K562 (cell line): ENCODE results near the gene RELCH. TPM values are rescaled to one million over a fixed set of nuclear protein-coding genes. Genes with fewer than 3 reads are reported as not detected.

Experiments
- ATAC-seq: fragments of 200-7000 bp; cut with Tn5 transposase; 3 replicates; pipeline ENCODE4 v1.9.1; 2020; ENCODE audit warnings: moderate library complexity
- BruUV-seq: library from RNA; stranded (reverse); fragments of 400-500 nt; replicated peaks from 2 replicates; lab custom pipeline; 2021; lab: Mats Ljungman, UMichigan
- CTCF ChIA-PET: fragments of 300-600 bp; formaldehyde crosslinking; extraction: SDS; loops from one replicate; lab custom pipeline; 2021; ENCODE audit warnings: low intra/inter-chr PET ratio; lab: Yijun Ruan, JAX
- POLR2A ChIA-PET: fragments of 300-600, 350-650 bp; sonication (Branson Sonifier 250); formaldehyde crosslinking; extraction: SDS; loops from one replicate; lab custom pipeline; 2021; ENCODE audit warnings: antibody characterized with exemption, inconsistent platforms; lab: Yijun Ruan, JAX
- DNase-seq, 4 experiments: peaks; one replicate each; pipeline versions ENCODE4 v3.0.0 to v3.0.0-alpha.2; 2011 to 2018; ENCODE audit warnings: low spot score in 3 of 4, mixed read lengths in 3 of 4; ENCODE audit errors: extremely low read depth in 1 of 4
- FAIRE-seq: peaks from 2 replicates; lab custom pipeline; 2011; peaks lifted over from hg19 to GRCh38; lab: Jason Lieb, UNC
- H2AFZ ChIP-seq: 2 replicates; pipeline ENCODE4 v1.6.0; 2011; ENCODE audit warnings: low read depth, low read length, control low read depth, inconsistent platforms
- H3K27ac ChIP-seq: fragments of 200-600 bp; 3 replicates; pipeline ENCODE4 v1.8.0; 2011; ENCODE audit warnings: low read depth, mild to moderate bottlenecking, control low read depth, inconsistent platforms, low read length, moderate library complexity, mixed read lengths; ENCODE audit errors: extremely low read depth
- H3K27me3 ChIP-seq, 2 experiments: fragments of 300-600 bp in 1 of 2; 2 replicates in 1 of 2; 3 replicates in 1 of 2; pipeline versions ENCODE4 v1.6.0 to v1.8.0; 2011; ENCODE audit warnings: inconsistent platforms in 2 of 2, low read length in 2 of 2, mild to moderate bottlenecking in 1 of 2, mixed read lengths in 1 of 2, moderate library complexity in 1 of 2; ENCODE audit not compliant: control insufficient read depth in 2 of 2, insufficient read depth in 2 of 2
- H3K36me3 ChIP-seq: fragments of 300-600 bp; 3 replicates; pipeline ENCODE4 v1.8.0; 2011; ENCODE audit warnings: mild to moderate bottlenecking, low read length, inconsistent platforms; ENCODE audit not compliant: control insufficient read depth, insufficient read depth
- H3K4me1 ChIP-seq, 2 experiments: fragments of 200-600 bp in 1 of 2; replicated peaks in 1 of 2; 2 replicates in 1 of 2; 3 replicates in 1 of 2; pipeline versions ENCODE4 v1.5.1 to v1.8.0; 2011; ENCODE audit warnings: inconsistent platforms in 2 of 2, low read length in 2 of 2, mild to moderate bottlenecking in 1 of 2, mixed read lengths in 1 of 2, moderate library complexity in 1 of 2; ENCODE audit not compliant: control insufficient read depth in 2 of 2, insufficient read depth in 2 of 2
- H3K4me2 ChIP-seq: 2 replicates; pipeline ENCODE4 v1.6.1; 2011; ENCODE audit warnings: low read length, control low read depth, inconsistent platforms, mixed read lengths; ENCODE audit not compliant: insufficient read depth
- H3K4me3 ChIP-seq: fragments of 200-600 bp; sonication (generic), shearing (Covaris generic); 2 replicates; pipeline ENCODE4 v1.5.1; 2016; ENCODE audit warnings: control low read depth, inconsistent platforms
- H3K79me2 ChIP-seq: fragments of 200-600 bp; 3 replicates; pipeline ENCODE4 v1.8.0; 2011; ENCODE audit warnings: low read length, inconsistent platforms; ENCODE audit not compliant: control insufficient read depth, insufficient read depth
- H3K9ac ChIP-seq, 2 experiments: 2 replicates each; pipeline versions ENCODE4 v1.6.0 to v1.6.1; 2011; ENCODE audit warnings: low read depth in 2 of 2, low read length in 2 of 2, control low read depth in 1 of 2, inconsistent platforms in 1 of 2, mild to moderate bottlenecking in 1 of 2, mixed read lengths in 1 of 2; ENCODE audit not compliant: insufficient read depth in 1 of 2
- H3K9me1 ChIP-seq: one replicate; pipeline ENCODE4 v1.6.0; 2011; ENCODE audit warnings: inconsistent platforms, mild to moderate bottlenecking, low read length, moderate library complexity; ENCODE audit not compliant: control insufficient read depth, insufficient read depth
- H3K9me3 ChIP-seq: replicated peaks from 2 replicates; pipeline ENCODE4 v1.5.1; 2011; ENCODE audit warnings: low read depth, low read length, inconsistent platforms; ENCODE audit not compliant: control insufficient read depth, insufficient read depth
- H4K20me1 ChIP-seq: replicated peaks from 2 replicates; pipeline ENCODE4 v1.6.1; 2011; ENCODE audit warnings: low read length, inconsistent platforms, mixed read lengths; ENCODE audit not compliant: control insufficient read depth, insufficient read depth
- BRD9 ChIP-seq: fragments of 450-650 bp; IDR thresholded peaks from 2 replicates; pipeline ENCODE4 v1.6.1; 2018; ENCODE audit warnings: low read depth; ENCODE audit not compliant: partially characterized antibody
- CBX1 ChIP-seq: sonication (generic); IDR thresholded peaks from 2 replicates; pipeline ENCODE4 v1.6.1; 2016; ENCODE audit warnings: antibody characterized with exemption, low read depth, mild to moderate bottlenecking
- CEBPG ChIP-seq, 3 experiments: fragments of 200-800 bp in 1 of 3; sonication (Bioruptor generic) in 1 of 3; sonication (generic) in 1 of 3; formaldehyde crosslinking in 1 of 3; IDR thresholded peaks in 2 of 3; conservative IDR thresholded peaks in 1 of 3; 2 replicates each; pipeline versions ENCODE4 v1.6.1 to v1.8.0; 2016 to 2022; ENCODE audit warnings: missing compliant biosample characterization in 2 of 3, missing genetic modification characterization in 2 of 3, mild to moderate bottlenecking in 1 of 3, missing genetic modification reagents in 1 of 3
- HMGN3 ChIP-seq: IDR thresholded peaks from 2 replicates; pipeline ENCODE4 v1.6.1; 2011; ENCODE audit warnings: borderline replicate concordance, low read depth, mild to moderate bottlenecking, mixed read lengths, low read length; ENCODE audit not compliant: insufficient read length; ENCODE audit errors: extremely low read depth
- HNRNPUL1 ChIP-seq: fragments of 200-400 bp; formaldehyde crosslinking; IDR thresholded peaks from 2 replicates; pipeline ENCODE4 v1.6.1; 2017; ENCODE audit warnings: low read length
- MTF1 ChIP-seq: fragments of 250-450 bp; sonication (Bioruptor Pico); IDR thresholded peaks from 2 replicates; pipeline ENCODE4 v1.9.0; 2021; ENCODE audit warnings: moderate library complexity, mild to moderate bottlenecking, inconsistent platforms, borderline replicate concordance
- NCOR1 ChIP-seq: fragments of 450-650 bp; IDR thresholded peaks from 2 replicates; pipeline ENCODE4 v1.6.1; 2016; ENCODE audit warnings: mild to moderate bottlenecking, moderate library complexity
- RBM15 ChIP-seq: fragments of 200-400 bp; formaldehyde crosslinking; IDR thresholded peaks from 2 replicates; pipeline ENCODE4 v1.6.1; 2018; ENCODE audit warnings: mild to moderate bottlenecking, low read length, moderate library complexity; ENCODE audit not compliant: insufficient read depth
- SAFB ChIP-seq: fragments of 200-400 bp; formaldehyde crosslinking; IDR thresholded peaks from 2 replicates; pipeline ENCODE4 v1.6.1; 2017; ENCODE audit warnings: low read depth, low read length, borderline replicate concordance
- SMARCB1 ChIP-seq: IDR thresholded peaks from 2 replicates; pipeline ENCODE4 v1.6.1; 2011; ENCODE audit warnings: improper control_type of control experiment, low read depth; ENCODE audit not compliant: insufficient read length
- XRCC3 ChIP-seq: fragments of 450-650 bp; IDR thresholded peaks from 2 replicates; pipeline ENCODE4 v1.6.1; 2017; ENCODE audit warnings: mild to moderate bottlenecking, moderate library complexity
- ZNF134 ChIP-seq: fragments of 250-450 bp; sonication (Bioruptor Pico); conservative IDR thresholded peaks from 2 replicates; pipeline ENCODE4 v1.4.0; 2020
- WGBS: fragments of 100-300 bp; shearing (Covaris generic); methylation state at CpG from one replicate; pipeline ENCODE4 v1.1.6; 2016; ENCODE audit warnings: low coverage, mixed read lengths; ENCODE audit not compliant: insufficient coverage; ENCODE audit errors: missing lambda C conversion rate; 5-methylcytosine and 5-hydroxymethylcytosine counted together
- in situ Hi-C: fragments of 300-500 bp; cut with MboI; formaldehyde crosslinking; loops from 4 replicates; pipeline ENCODE4 v1.15.0; 2018; ENCODE audit warnings: inconsistent platforms, mixed read lengths
- intact Hi-C: fragments of 100-400 bp; cut with micrococcal nuclease; formaldehyde crosslinking; loops from 2 replicates; pipeline ENCODE4 v1.14.2; 2022
- polyA plus RNA-seq, 8 experiments: library from polyadenylated mRNA; depleted of rRNA in 4 of 8; stranded (reverse) in 5 of 8; unstranded in 3 of 8; fragments of >200 nt; fragmentation: Nextera tagmentation in 2 of 8; fragmentation: Illumina TruSeq in 1 of 8; extraction: Ambion mirVana in 2 of 8; extraction: Trizol in 1 of 8; gene quantifications; 2 replicates each; pipeline versions ENCODE4 v1.2.1 to v1.2.3, GENCODE V29; 2011 to 2014; ENCODE audit warnings: inconsistent platforms in 1 of 8, missing spikeins in 1 of 8
- total RNA-seq, 7 experiments: library from RNA; depleted of rRNA in 6 of 7; stranded (reverse); fragments of >200 nt in 6 of 7; fragmentation: Illumina TruSeq in 2 of 7; extraction: Trizol in 2 of 7; gene quantifications; 2 replicates each; pipeline versions ENCODE4 v1.2.1 to v1.2.3, GENCODE V29; 2011 to 2021; ENCODE audit warnings: low replicate concordance in 1 of 7
- TF ChIP-seq, protein P1 (sequence below): fragments of 250-450 bp; sonication (Bioruptor Pico); IDR thresholded peaks from 2 replicates; pipeline ENCODE4 v1.5.0; 2021; ENCODE audit warnings: mild to moderate bottlenecking, moderate library complexity
- TF ChIP-seq, protein P2 (sequence below): sonication (generic); formaldehyde crosslinking; IDR thresholded peaks from 2 replicates; pipeline ENCODE4 v1.4.0; 2020; ENCODE audit warnings: mild to moderate bottlenecking, missing genetic modification reagents
- TF ChIP-seq, protein P3 (sequence below): fragments of 250-450 bp; sonication (Bioruptor Pico); IDR thresholded peaks from 2 replicates; pipeline ENCODE4 v1.8.0; 2021; ENCODE audit warnings: borderline replicate concordance, mild to moderate bottlenecking, moderate library complexity; ENCODE audit not compliant: poor library complexity, severe bottlenecking

RELCH gene
- total and polyA plus RNA-seq, 9 of the 15 experiments (the other 6 are each of a cell fraction or from before 2014, with no cell fraction given) = 1.4 to 13.6 (median 7.6) TPM

DNA sequence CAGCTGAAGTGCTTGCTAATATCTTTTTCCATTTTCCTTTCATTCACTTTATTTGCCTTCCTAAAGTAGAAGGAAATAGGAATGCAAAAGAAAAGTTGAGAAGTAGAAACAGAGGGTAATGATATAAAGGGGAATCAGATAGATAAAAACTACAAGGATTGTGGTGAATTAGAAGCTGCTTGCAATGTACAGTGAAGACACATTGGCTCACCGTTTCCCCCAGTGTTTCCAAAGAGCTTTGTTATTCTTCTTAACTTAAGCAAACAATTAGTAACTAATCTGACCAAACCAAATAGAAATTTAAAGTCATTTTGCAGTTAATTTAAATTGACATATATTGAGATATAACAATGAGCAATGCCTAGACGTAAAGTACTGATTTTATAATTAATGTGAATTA, 63.4 kb downstream of the RELCH start:
- Histone ChIP-seq H3K9ac (no peak overlapping the region), H4K20me1 (no peaks in the 10 kb centered on the region), H3K4me2 (no peak overlapping the region), H3K9me3 (no peaks in the 10 kb centered on the region), H3K79me2 (no peaks in the 10 kb centered on the region), H3K4me3 (no peak overlapping the region), H3K4me1 (no peaks in the 10 kb centered on the region), H2AFZ (no peak overlapping the region), H3K27ac (no peak overlapping the region), H3K36me3 (peaks cover 9% of the 10 kb centered on the region; the same call in 1 of the 3 replicates), H3K9me1 (no peaks in the 10 kb centered on the region), H3K27me3 (no peaks in the 10 kb centered on the region)
- FAIRE-seq (no peak), ATAC-seq (no peak), DNase-seq (no peak)
- ChIA-PET CTCF (interaction anchor here (4.1 kb wide), 1 partner anchor 68 kb away, joined by 42 read pairs; no protein-coding TSS in a partner anchor), POLR2A (no interaction called here)
- TF ChIP-seq HMGN3 = no peak
- TF ChIP-seq, protein P1, sequence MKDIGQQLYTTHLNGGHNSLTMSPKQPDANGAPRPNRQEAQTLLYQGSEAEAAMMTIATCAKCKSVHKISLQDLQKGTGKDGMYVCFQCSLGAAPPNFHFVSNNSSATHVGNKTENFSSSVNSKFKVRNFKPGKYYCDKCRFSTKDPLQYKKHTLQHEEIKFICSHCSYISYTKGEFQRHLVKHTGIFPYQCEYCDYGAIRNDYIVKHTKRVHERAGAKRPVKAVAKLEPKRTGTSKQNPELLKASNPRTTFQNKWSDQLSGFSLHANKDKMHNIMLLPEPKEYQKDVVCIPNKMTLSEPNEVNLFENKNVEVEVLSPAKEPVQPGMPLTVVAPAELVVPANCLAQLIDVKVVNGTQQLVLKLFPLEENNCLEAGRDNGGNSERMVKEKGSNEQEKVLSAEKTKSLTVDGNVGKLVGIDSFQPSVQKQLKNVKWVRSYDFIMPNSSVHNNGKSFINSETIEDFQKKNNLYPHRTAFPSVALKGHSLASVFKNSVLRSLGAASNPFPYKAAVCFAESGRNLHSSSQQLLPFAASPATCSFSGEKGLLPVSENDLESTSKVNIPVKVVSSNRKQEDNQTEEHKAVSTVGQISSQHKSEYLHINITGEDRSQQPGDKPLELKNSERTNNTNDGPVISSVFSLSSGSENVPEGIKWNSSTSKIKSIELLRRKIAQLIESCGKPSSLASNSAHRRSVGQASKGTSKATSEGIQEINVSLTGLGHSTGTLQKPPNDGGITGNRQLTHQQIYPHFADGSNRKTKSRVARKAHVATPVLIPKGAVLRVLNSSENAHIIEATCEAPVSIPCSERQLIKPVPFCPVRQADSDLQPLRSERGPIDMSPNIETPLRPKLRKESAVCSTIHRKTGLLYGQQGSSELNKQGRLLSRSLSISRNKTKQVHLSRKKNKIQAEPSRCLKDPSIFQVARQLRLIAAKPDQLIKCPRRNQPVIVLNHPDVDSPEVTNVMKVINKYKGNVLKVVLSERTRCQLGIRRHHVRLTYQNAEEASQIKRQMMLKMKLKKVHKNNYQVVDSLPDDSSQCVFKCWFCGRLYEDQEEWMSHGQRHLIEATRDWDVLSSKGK (CRISPR knock-in tag) = no peak
- no peak for TF ChIP-seq HNRNPUL1
- TF ChIP-seq XRCC3 = no peak
- TF ChIP-seq, protein P2, sequence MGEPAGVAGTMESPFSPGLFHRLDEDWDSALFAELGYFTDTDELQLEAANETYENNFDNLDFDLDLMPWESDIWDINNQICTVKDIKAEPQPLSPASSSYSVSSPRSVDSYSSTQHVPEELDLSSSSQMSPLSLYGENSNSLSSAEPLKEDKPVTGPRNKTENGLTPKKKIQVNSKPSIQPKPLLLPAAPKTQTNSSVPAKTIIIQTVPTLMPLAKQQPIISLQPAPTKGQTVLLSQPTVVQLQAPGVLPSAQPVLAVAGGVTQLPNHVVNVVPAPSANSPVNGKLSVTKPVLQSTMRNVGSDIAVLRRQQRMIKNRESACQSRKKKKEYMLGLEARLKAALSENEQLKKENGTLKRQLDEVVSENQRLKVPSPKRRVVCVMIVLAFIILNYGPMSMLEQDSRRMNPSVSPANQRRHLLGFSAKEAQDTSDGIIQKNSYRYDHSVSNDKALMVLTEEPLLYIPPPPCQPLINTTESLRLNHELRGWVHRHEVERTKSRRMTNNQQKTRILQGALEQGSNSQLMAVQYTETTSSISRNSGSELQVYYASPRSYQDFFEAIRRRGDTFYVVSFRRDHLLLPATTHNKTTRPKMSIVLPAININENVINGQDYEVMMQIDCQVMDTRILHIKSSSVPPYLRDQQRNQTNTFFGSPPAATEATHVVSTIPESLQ (CRISPR knock-in tag) = no peak
- TF ChIP-seq ZNF134 (CRISPR knock-in tag) = no peak
- no peak for TF ChIP-seq SMARCB1
- no peak for TF ChIP-seq CEBPG (CRISPR knock-in tag; IDR thresholded peaks at IDR 0.05)
- TF ChIP-seq CEBPG (tag; conservative IDR thresholded peaks at IDR 0.05 in 1 of 2, IDR thresholded peaks at IDR 0.05 in 1 of 2) = no peak
- TF ChIP-seq CBX1 = no peak
- TF ChIP-seq BRD9 = no peak
- TF ChIP-seq, protein P3, sequence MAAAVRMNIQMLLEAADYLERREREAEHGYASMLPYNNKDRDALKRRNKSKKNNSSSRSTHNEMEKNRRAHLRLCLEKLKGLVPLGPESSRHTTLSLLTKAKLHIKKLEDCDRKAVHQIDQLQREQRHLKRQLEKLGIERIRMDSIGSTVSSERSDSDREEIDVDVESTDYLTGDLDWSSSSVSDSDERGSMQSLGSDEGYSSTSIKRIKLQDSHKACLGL = no peak
- no peak for TF ChIP-seq SAFB
- no peak for TF ChIP-seq NCOR1
- TF ChIP-seq MTF1 = no peak
- no peak for TF ChIP-seq RBM15
- BruUV-seq = no TSS peak
- 94% methylated on average over 2 of the region's 2 CpGs for WGBS
- in situ Hi-C loops = no loop called here
- intact Hi-C loops = no loop called here
